K562 (cell line): ENCODE data around the gene WDR45B. TPM values are rescaled to one million over a fixed set of nuclear protein-coding genes. Genes with fewer than 3 reads are reported as not detected.

ENCODE experiments used
- ATAC-seq: fragments of 200-7000 bp; cut with Tn5 transposase; 3 replicates; pipeline ENCODE4 v1.9.1; 2020; ENCODE audit warnings: moderate library complexity
- BruUV-seq: library from RNA; stranded (reverse); fragments of 400-500 nt; replicated peaks from 2 replicates; lab custom pipeline; 2021; lab: Mats Ljungman, UMichigan
- CTCF ChIA-PET: fragments of 300-600 bp; formaldehyde crosslinking; extraction: SDS; loops from one replicate; lab custom pipeline; 2021; ENCODE audit warnings: low intra/inter-chr PET ratio; lab: Yijun Ruan, JAX
- POLR2A ChIA-PET: fragments of 300-600, 350-650 bp; sonication (Branson Sonifier 250); formaldehyde crosslinking; extraction: SDS; loops from one replicate; lab custom pipeline; 2021; ENCODE audit warnings: antibody characterized with exemption, inconsistent platforms; lab: Yijun Ruan, JAX
- DNase-seq, 4 experiments: peaks; one replicate each; pipeline versions ENCODE4 v3.0.0 to v3.0.0-alpha.2; 2011 to 2018; ENCODE audit warnings: low spot score in 3 of 4, mixed read lengths in 3 of 4; ENCODE audit errors: extremely low read depth in 1 of 4
- FAIRE-seq: peaks from 2 replicates; lab custom pipeline; 2011; peaks lifted over from hg19 to GRCh38; lab: Jason Lieb, UNC
- H2AFZ ChIP-seq: 2 replicates; pipeline ENCODE4 v1.6.0; 2011; ENCODE audit warnings: low read depth, low read length, control low read depth, inconsistent platforms
- H3K27ac ChIP-seq: fragments of 200-600 bp; 3 replicates; pipeline ENCODE4 v1.8.0; 2011; ENCODE audit warnings: low read depth, mild to moderate bottlenecking, control low read depth, inconsistent platforms, low read length, moderate library complexity, mixed read lengths; ENCODE audit errors: extremely low read depth
- H3K27me3 ChIP-seq, 2 experiments: fragments of 300-600 bp in 1 of 2; 2 replicates in 1 of 2; 3 replicates in 1 of 2; pipeline versions ENCODE4 v1.6.0 to v1.8.0; 2011; ENCODE audit warnings: inconsistent platforms in 2 of 2, low read length in 2 of 2, mild to moderate bottlenecking in 1 of 2, mixed read lengths in 1 of 2, moderate library complexity in 1 of 2; ENCODE audit not compliant: control insufficient read depth in 2 of 2, insufficient read depth in 2 of 2
- H3K36me3 ChIP-seq: fragments of 300-600 bp; 3 replicates; pipeline ENCODE4 v1.8.0; 2011; ENCODE audit warnings: mild to moderate bottlenecking, low read length, inconsistent platforms; ENCODE audit not compliant: control insufficient read depth, insufficient read depth
- H3K4me1 ChIP-seq, 2 experiments: fragments of 200-600 bp in 1 of 2; replicated peaks in 1 of 2; 2 replicates in 1 of 2; 3 replicates in 1 of 2; pipeline versions ENCODE4 v1.5.1 to v1.8.0; 2011; ENCODE audit warnings: inconsistent platforms in 2 of 2, low read length in 2 of 2, mild to moderate bottlenecking in 1 of 2, mixed read lengths in 1 of 2, moderate library complexity in 1 of 2; ENCODE audit not compliant: control insufficient read depth in 2 of 2, insufficient read depth in 2 of 2
- H3K4me2 ChIP-seq: 2 replicates; pipeline ENCODE4 v1.6.1; 2011; ENCODE audit warnings: low read length, control low read depth, inconsistent platforms, mixed read lengths; ENCODE audit not compliant: insufficient read depth
- H3K4me3 ChIP-seq: fragments of 200-600 bp; sonication (generic), shearing (Covaris generic); 2 replicates; pipeline ENCODE4 v1.5.1; 2016; ENCODE audit warnings: control low read depth, inconsistent platforms
- H3K79me2 ChIP-seq: fragments of 200-600 bp; 3 replicates; pipeline ENCODE4 v1.8.0; 2011; ENCODE audit warnings: low read length, inconsistent platforms; ENCODE audit not compliant: control insufficient read depth, insufficient read depth
- H3K9ac ChIP-seq, 2 experiments: 2 replicates each; pipeline versions ENCODE4 v1.6.0 to v1.6.1; 2011; ENCODE audit warnings: low read depth in 2 of 2, low read length in 2 of 2, control low read depth in 1 of 2, inconsistent platforms in 1 of 2, mild to moderate bottlenecking in 1 of 2, mixed read lengths in 1 of 2; ENCODE audit not compliant: insufficient read depth in 1 of 2
- H3K9me1 ChIP-seq: one replicate; pipeline ENCODE4 v1.6.0; 2011; ENCODE audit warnings: inconsistent platforms, mild to moderate bottlenecking, low read length, moderate library complexity; ENCODE audit not compliant: control insufficient read depth, insufficient read depth
- H3K9me3 ChIP-seq: replicated peaks from 2 replicates; pipeline ENCODE4 v1.5.1; 2011; ENCODE audit warnings: low read depth, low read length, inconsistent platforms; ENCODE audit not compliant: control insufficient read depth, insufficient read depth
- H4K20me1 ChIP-seq: replicated peaks from 2 replicates; pipeline ENCODE4 v1.6.1; 2011; ENCODE audit warnings: low read length, inconsistent platforms, mixed read lengths; ENCODE audit not compliant: control insufficient read depth, insufficient read depth
- ARID4B ChIP-seq: sonication (generic); formaldehyde crosslinking; IDR thresholded peaks from 2 replicates; pipeline ENCODE4 v1.8.0; 2022; ENCODE audit warnings: mild to moderate bottlenecking, missing genetic modification reagents
- HIVEP1 ChIP-seq: fragments of 250-450 bp; sonication (Bioruptor Pico); IDR thresholded peaks from 2 replicates; pipeline ENCODE4 v1.4.0; 2020; ENCODE audit warnings: mild to moderate bottlenecking
- KDM2B ChIP-seq: fragments of 250-450 bp; sonication (Bioruptor Pico); IDR thresholded peaks from 2 replicates; pipeline ENCODE4 v1.8.0; 2021; ENCODE audit warnings: mild to moderate bottlenecking, moderate library complexity
- LCOR ChIP-seq: sonication (generic); formaldehyde crosslinking; IDR thresholded peaks from 2 replicates; pipeline ENCODE4 v1.8.0; 2022; ENCODE audit warnings: mild to moderate bottlenecking, missing genetic modification reagents
- NUFIP1 ChIP-seq: fragments of 450-650 bp; IDR thresholded peaks from 2 replicates; pipeline ENCODE4 v1.6.1; 2018; ENCODE audit not compliant: partially characterized antibody
- PHF21A ChIP-seq: fragments of 450-650 bp; IDR thresholded peaks from 2 replicates; pipeline ENCODE4 v1.6.1; 2017; ENCODE audit warnings: low read depth, borderline replicate concordance
- TAL1 ChIP-seq: fragments of 450-650 bp; IDR thresholded peaks from 2 replicates; pipeline ENCODE4 v1.6.1; 2016; ENCODE audit warnings: mild to moderate bottlenecking
- TFE3 ChIP-seq: fragments of 450-650 bp; formaldehyde crosslinking; IDR thresholded peaks from 2 replicates; pipeline ENCODE4 v1.4.0; 2020; ENCODE audit warnings: mild to moderate bottlenecking, mixed read lengths
- ZFPM2 ChIP-seq: fragments of 250-450 bp; sonication (Bioruptor Pico); IDR thresholded peaks from 2 replicates; pipeline ENCODE4 v1.5.1; 2022; ENCODE audit warnings: mild to moderate bottlenecking
- ZNF224 ChIP-seq: sonication (generic); formaldehyde crosslinking; IDR thresholded peaks from 2 replicates; pipeline ENCODE4 v1.8.0; 2022; ENCODE audit warnings: mild to moderate bottlenecking, missing genetic modification reagents
- WGBS: fragments of 100-300 bp; shearing (Covaris generic); methylation state at CpG from one replicate; pipeline ENCODE4 v1.1.6; 2016; ENCODE audit warnings: low coverage, mixed read lengths; ENCODE audit not compliant: insufficient coverage; ENCODE audit errors: missing lambda C conversion rate; 5-methylcytosine and 5-hydroxymethylcytosine counted together
- in situ Hi-C: fragments of 300-500 bp; cut with MboI; formaldehyde crosslinking; loops from 4 replicates; pipeline ENCODE4 v1.15.0; 2018; ENCODE audit warnings: inconsistent platforms, mixed read lengths
- intact Hi-C: fragments of 100-400 bp; cut with micrococcal nuclease; formaldehyde crosslinking; loops from 2 replicates; pipeline ENCODE4 v1.14.2; 2022
- polyA plus RNA-seq, 8 experiments: library from polyadenylated mRNA; depleted of rRNA in 4 of 8; stranded (reverse) in 5 of 8; unstranded in 3 of 8; fragments of >200 nt; fragmentation: Nextera tagmentation in 2 of 8; fragmentation: Illumina TruSeq in 1 of 8; extraction: Ambion mirVana in 2 of 8; extraction: Trizol in 1 of 8; gene quantifications; 2 replicates each; pipeline versions ENCODE4 v1.2.1 to v1.2.3, GENCODE V29; 2011 to 2014; ENCODE audit warnings: inconsistent platforms in 1 of 8, missing spikeins in 1 of 8
- total RNA-seq, 7 experiments: library from RNA; depleted of rRNA in 6 of 7; stranded (reverse); fragments of >200 nt in 6 of 7; fragmentation: Illumina TruSeq in 2 of 7; extraction: Trizol in 2 of 7; gene quantifications; 2 replicates each; pipeline versions ENCODE4 v1.2.1 to v1.2.3, GENCODE V29; 2011 to 2021; ENCODE audit warnings: low replicate concordance in 1 of 7

Gene WDR45B
- total and polyA plus RNA-seq, 9 of the 15 experiments (the other 6 are each of a cell fraction or from before 2014, with no cell fraction given), result 0.72 to 74.4 (median 35.9) TPM

GRCh38 chr17:82656266-82656665 is 8.0 kb upstream of the WDR45B start:
- intact Hi-C loops, result no loop called here
- H3K9me1 ChIP-seq, result no peaks in the 10 kb centered on the region
- H3K4me1 ChIP-seq, result peaks cover 0 to 15% of the 10 kb centered on the region in 2 experiments; a peak in 2 of 5 replicates
- CTCF ChIA-PET, result no interaction called here
- H4K20me1 ChIP-seq, result no peaks in the 10 kb centered on the region
- no peak overlapping the region for H3K27ac ChIP-seq
- no peaks in the 10 kb centered on the region for H3K79me2 ChIP-seq
- no TSS peak for BruUV-seq
- H3K27me3 ChIP-seq, result peaks cover 0 to 8% of the 10 kb centered on the region in 2 experiments; a peak in 1 of 5 replicates
- no peak overlapping the region for H3K9ac ChIP-seq
- H3K4me2 ChIP-seq, result no peak overlapping the region
- ATAC-seq (no peak), FAIRE-seq (no peak), DNase-seq (no peak)
- no peak overlapping the region for H2AFZ ChIP-seq
- peaks cover 10% of the 10 kb centered on the region for H3K9me3 ChIP-seq
- WGBS, result 51% methylated on average over 14 of the region's 16 CpGs
- H3K36me3 ChIP-seq, result no peaks in the 10 kb centered on the region
- in situ Hi-C loops, result no loop called here
- no peak overlapping the region for H3K4me3 ChIP-seq
- POLR2A ChIA-PET, result interaction anchor here (1.2 kb wide), 1 partner anchor 12 kb away, joined by 4 read pairs; no protein-coding TSS in a partner anchor
- no peak for TF ChIP-seq PHF21A
- no peak for TF ChIP-seq TFE3
- TF ChIP-seq ARID4B (CRISPR knock-in tag), result no peak
- TF ChIP-seq HIVEP1 (CRISPR knock-in tag), result no peak
- TF ChIP-seq ZFPM2 (CRISPR knock-in tag), result no peak
- TF ChIP-seq KDM2B (CRISPR knock-in tag), result no peak
- TF ChIP-seq ZNF224 (CRISPR knock-in tag), result no peak
- TF ChIP-seq NUFIP1, result no peak
- TF ChIP-seq TAL1, result no peak
- no peak for TF ChIP-seq LCOR
